ENCODE data around the gene FBXL19.

DNA sequence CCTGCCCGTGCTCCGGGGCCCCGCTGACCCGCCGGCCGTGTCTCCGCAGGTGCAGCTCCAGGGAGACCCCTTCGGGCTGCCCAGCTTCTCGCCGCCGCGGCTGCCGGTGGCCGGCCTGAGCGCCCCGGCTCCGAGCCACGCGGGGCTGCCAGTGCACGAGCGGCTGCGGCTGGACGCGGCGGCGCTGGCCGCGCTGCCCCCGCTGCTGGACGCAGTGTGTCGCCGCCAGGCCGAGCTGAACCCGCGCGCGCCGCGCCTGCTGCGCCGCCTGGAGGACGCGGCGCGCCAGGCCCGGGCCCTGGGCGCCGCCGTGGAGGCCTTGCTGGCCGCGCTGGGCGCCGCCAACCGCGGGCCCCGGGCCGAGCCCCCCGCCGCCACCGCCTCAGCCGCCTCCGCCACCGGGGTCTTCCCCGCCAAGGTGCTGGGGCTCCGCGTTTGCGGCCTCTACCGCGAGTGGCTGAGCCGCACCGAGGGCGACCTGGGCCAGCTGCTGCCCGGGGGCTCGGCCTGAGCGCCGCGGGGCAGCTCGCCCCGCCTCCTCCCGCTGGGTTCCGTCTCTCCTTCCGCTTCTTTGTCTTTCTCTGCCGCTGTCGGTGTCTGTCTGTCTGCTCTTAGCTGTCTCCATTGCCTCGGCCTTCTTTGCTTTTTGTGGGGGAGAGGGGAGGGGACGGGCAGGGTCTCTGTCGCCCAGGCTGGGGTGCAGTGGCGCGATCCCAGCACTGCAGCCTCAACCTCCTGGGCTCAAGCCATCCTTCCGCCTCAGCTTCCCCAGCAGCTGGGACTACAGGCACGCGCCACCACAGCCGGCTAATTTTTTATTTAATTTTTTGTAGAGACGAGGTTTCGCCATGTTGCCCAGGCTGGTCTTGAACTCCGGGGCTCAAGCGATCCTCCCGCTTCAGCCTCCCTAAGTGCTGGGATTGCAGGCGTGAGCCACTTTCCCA, 21.1 kb upstream of the FBXL19 start:
- TF ChIP-seq, protein P1, sequence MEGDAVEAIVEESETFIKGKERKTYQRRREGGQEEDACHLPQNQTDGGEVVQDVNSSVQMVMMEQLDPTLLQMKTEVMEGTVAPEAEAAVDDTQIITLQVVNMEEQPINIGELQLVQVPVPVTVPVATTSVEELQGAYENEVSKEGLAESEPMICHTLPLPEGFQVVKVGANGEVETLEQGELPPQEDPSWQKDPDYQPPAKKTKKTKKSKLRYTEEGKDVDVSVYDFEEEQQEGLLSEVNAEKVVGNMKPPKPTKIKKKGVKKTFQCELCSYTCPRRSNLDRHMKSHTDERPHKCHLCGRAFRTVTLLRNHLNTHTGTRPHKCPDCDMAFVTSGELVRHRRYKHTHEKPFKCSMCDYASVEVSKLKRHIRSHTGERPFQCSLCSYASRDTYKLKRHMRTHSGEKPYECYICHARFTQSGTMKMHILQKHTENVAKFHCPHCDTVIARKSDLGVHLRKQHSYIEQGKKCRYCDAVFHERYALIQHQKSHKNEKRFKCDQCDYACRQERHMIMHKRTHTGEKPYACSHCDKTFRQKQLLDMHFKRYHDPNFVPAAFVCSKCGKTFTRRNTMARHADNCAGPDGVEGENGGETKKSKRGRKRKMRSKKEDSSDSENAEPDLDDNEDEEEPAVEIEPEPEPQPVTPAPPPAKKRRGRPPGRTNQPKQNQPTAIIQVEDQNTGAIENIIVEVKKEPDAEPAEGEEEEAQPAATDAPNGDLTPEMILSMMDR (IDR thresholded peaks at IDR 0.05): no peak
- no peak for TF ChIP-seq EZH2 (IDR thresholded peaks at IDR 0.05; ENCODE audit: borderline replicate concordance, insufficient read depth, low read depth, low read length, poor library complexity, severe bottlenecking)

Data from B cell (primary cell).